ENCODE results near the gene EIF4G3. TPM values are rescaled to one million over a fixed set of nuclear protein-coding genes. Genes with fewer than 3 reads are reported as not detected.

EIF4G3 gene
- total and polyA plus RNA-seq, 2 donors (not counting 1 experiment from before 2014, with no cell fraction given) = 53.5 to 67.0 TPM

GRCh38 chr1:20837554-20838192 is 339.0 kb downstream of the EIF4G3 start:
- no peak for TF ChIP-seq EZH2 (IDR thresholded peaks at IDR 0.05; ENCODE audit: low read length, missing control alignments)
- TF ChIP-seq CTCF (conservative IDR thresholded peaks at IDR 0.05 in 1 of 2, IDR thresholded peaks at IDR 0.05 in 1 of 2; ENCODE audit: low read depth in 1 of 2, low read length in 2 of 2) = no peak
- Histone ChIP-seq H3K79me2 (ENCODE audit: control insufficient read depth, insufficient read depth, low read length) (no peaks in the 10 kb centered on the region), H3K27me3 (ENCODE audit: control insufficient read depth, insufficient read depth, low read length) (no peaks in the 10 kb centered on the region), H3K4me3 (replicated peaks in 1 of 4; ENCODE audit: control extremely low read depth in 1 of 4, insufficient read depth in 1 of 4, low read depth in 3 of 4, low read length in 4 of 4) (no peak overlapping the region), H3K4me2 (ENCODE audit: extremely low read depth, insufficient read depth, low read length) (no peak overlapping the region), H3K27ac (ENCODE audit: insufficient read depth, low read length) (no peak overlapping the region), H3K4me1 (ENCODE audit: control insufficient read depth, extremely low read depth, insufficient read depth, low read length) (peaks cover 2% of the 10 kb centered on the region), H3K36me3 (ENCODE audit: control insufficient read depth, insufficient read depth, low read length) (peaks cover 5% of the 10 kb centered on the region), H2AFZ (ENCODE audit: low read length) (no peak overlapping the region), H4K20me1 (ENCODE audit: control insufficient read depth, extremely low read depth, insufficient read depth, low read length) (no peaks in the 10 kb centered on the region), H3K9ac (ENCODE audit: insufficient read depth, low read length) (no peak overlapping the region), H3K9me3 (ENCODE audit: control insufficient read depth, insufficient read depth, low read depth, low read length) (no peaks in the 10 kb centered on the region)
- peak in 1 of 2 donors; percentile 12 for DNase-seq (ENCODE audit: low read depth in 2 of 2)

DNA sequence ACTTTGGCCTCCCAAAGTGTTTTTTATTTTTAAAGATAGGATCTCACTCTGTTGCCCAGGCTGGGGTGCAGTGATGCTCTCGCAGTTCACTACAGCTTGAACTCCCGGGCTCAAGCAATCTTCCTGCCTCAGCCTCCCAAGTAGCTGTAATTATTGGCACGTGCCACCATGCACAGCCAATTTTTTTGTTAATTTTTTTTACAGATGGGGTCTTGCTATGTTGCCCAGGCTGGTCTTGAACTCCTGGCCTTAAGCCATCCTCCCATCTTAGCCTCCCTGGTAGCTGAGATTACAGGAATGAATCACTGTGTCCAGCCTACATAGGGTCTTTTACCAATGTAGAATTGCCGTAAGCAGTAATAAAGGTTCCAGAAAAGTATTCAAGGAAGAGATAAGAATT is 340.5 kb downstream of the EIF4G3 start:
- H2AFZ ChIP-seq (ENCODE audit: low read length) = no peak overlapping the region
- no peaks in the 10 kb centered on the region for H3K27me3 ChIP-seq (ENCODE audit: control insufficient read depth, insufficient read depth, low read length)
- no peaks in the 10 kb centered on the region for H3K79me2 ChIP-seq (ENCODE audit: control insufficient read depth, insufficient read depth, low read length)
- H3K36me3 ChIP-seq (ENCODE audit: control insufficient read depth, insufficient read depth, low read length) = peaks cover 5% of the 10 kb centered on the region
- H3K4me1 ChIP-seq (ENCODE audit: control insufficient read depth, extremely low read depth, insufficient read depth, low read length) = peaks cover 2% of the 10 kb centered on the region
- H3K27ac ChIP-seq (ENCODE audit: insufficient read depth, low read length) = no peak overlapping the region
- no peak overlapping the region for H3K4me2 ChIP-seq (ENCODE audit: extremely low read depth, insufficient read depth, low read length)
- H3K4me3 ChIP-seq (replicated peaks in 1 of 4; ENCODE audit: control extremely low read depth in 1 of 4, insufficient read depth in 1 of 4, low read depth in 3 of 4, low read length in 4 of 4) = no peak overlapping the region
- H4K20me1 ChIP-seq (ENCODE audit: control insufficient read depth, extremely low read depth, insufficient read depth, low read length) = no peaks in the 10 kb centered on the region
- no peak overlapping the region for H3K9ac ChIP-seq (ENCODE audit: insufficient read depth, low read length)
- no peaks in the 10 kb centered on the region for H3K9me3 ChIP-seq (ENCODE audit: control insufficient read depth, insufficient read depth, low read depth, low read length)
- TF ChIP-seq CTCF (conservative IDR thresholded peaks at IDR 0.05 in 1 of 2, IDR thresholded peaks at IDR 0.05 in 1 of 2; ENCODE audit: low read depth in 1 of 2, low read length in 2 of 2) (no peak), EZH2 (IDR thresholded peaks at IDR 0.05; ENCODE audit: low read length, missing control alignments) (no peak)
- no peak for DNase-seq (ENCODE audit: low read depth in 2 of 2)

DNA sequence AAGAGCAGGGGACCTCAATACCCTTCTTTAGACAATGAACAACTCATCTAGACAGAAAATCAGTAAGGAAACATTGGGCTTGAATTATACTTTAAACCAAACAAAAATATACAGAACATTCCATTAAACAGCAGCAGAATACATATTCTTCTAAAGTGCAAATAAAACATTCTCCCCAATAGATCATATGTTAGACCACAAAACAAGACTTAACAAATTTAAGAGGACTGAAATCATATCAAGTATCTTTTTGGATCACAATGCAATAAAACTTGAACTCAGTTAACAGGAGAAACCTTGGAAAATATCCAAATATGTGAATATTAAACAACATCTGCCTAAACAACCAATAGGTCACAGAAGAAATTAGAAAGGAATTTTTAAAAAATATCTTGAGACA is 341.9 kb downstream of the EIF4G3 start:
- Histone ChIP-seq H3K9me3 (ENCODE audit: control insufficient read depth, insufficient read depth, low read depth, low read length) (no peaks in the 10 kb centered on the region), H3K27me3 (ENCODE audit: control insufficient read depth, insufficient read depth, low read length) (no peaks in the 10 kb centered on the region), H3K36me3 (ENCODE audit: control insufficient read depth, insufficient read depth, low read length) (peaks cover 2% of the 10 kb centered on the region), H3K79me2 (ENCODE audit: control insufficient read depth, insufficient read depth, low read length) (no peaks in the 10 kb centered on the region), H3K4me1 (ENCODE audit: control insufficient read depth, extremely low read depth, insufficient read depth, low read length) (peaks cover 2% of the 10 kb centered on the region), H3K4me2 (ENCODE audit: extremely low read depth, insufficient read depth, low read length) (peak overlapping the region; percentile 5), H2AFZ (ENCODE audit: low read length) (no peak overlapping the region), H3K27ac (ENCODE audit: insufficient read depth, low read length) (no peak overlapping the region), H4K20me1 (ENCODE audit: control insufficient read depth, extremely low read depth, insufficient read depth, low read length) (peaks cover 2% of the 10 kb centered on the region), H3K9ac (ENCODE audit: insufficient read depth, low read length) (no peak overlapping the region), H3K4me3 (replicated peaks in 1 of 4; ENCODE audit: control extremely low read depth in 1 of 4, insufficient read depth in 1 of 4, low read depth in 3 of 4, low read length in 4 of 4) (no peak overlapping the region)
- no peak for TF ChIP-seq EZH2 (IDR thresholded peaks at IDR 0.05; ENCODE audit: low read length, missing control alignments)
- TF ChIP-seq CTCF (conservative IDR thresholded peaks at IDR 0.05 in 1 of 2, IDR thresholded peaks at IDR 0.05 in 1 of 2; ENCODE audit: low read depth in 1 of 2, low read length in 2 of 2) = no peak
- peak in 1 of 2 donors; percentile 38 for DNase-seq (ENCODE audit: low read depth in 2 of 2)
